IMR-90 (cell line): ENCODE data around the gene FMN2.

Experiments
- BHLHE40 ChIP-seq: fragments of 150-350 bp; IDR thresholded peaks from 2 replicates; pipeline ENCODE4 v1.6.1; 2016; ENCODE audit warnings: mild to moderate bottlenecking, low read depth, low read length
- CEBPB ChIP-seq: IDR thresholded peaks from 2 replicates; pipeline ENCODE4 v1.6.1; 2012; ENCODE audit warnings: low read depth, low read length, improper control_type of control experiment
- CHD1 ChIP-seq: IDR thresholded peaks from 2 replicates; pipeline ENCODE4 v1.6.1; 2012; ENCODE audit warnings: low read depth, low read length, improper control_type of control experiment
- FOS ChIP-seq: fragments of 150-350 bp; IDR thresholded peaks from 2 replicates; pipeline ENCODE4 v1.6.1; 2016; ENCODE audit warnings: low read depth, low read length
- MAFK ChIP-seq: IDR thresholded peaks from 2 replicates; pipeline ENCODE4 v1.6.1; 2012; ENCODE audit warnings: low read depth, low read length, improper control_type of control experiment
- MXI1 ChIP-seq: IDR thresholded peaks from 2 replicates; pipeline ENCODE4 v1.6.1; 2012; ENCODE audit warnings: low read depth, mild to moderate bottlenecking, low read length, moderate library complexity, borderline replicate concordance
- POLR2A ChIP-seq: IDR thresholded peaks from 2 replicates; pipeline ENCODE4 v1.6.1; 2012; ENCODE audit warnings: mild to moderate bottlenecking, low read depth, low read length
- RCOR1 ChIP-seq: IDR thresholded peaks from 2 replicates; pipeline ENCODE4 v1.6.1; 2012; ENCODE audit warnings: mild to moderate bottlenecking, low read length, improper control_type of control experiment; ENCODE audit not compliant: insufficient replicate concordance
- RFX5 ChIP-seq: IDR thresholded peaks from 2 replicates; pipeline ENCODE4 v1.8.0; 2012; ENCODE audit warnings: low read depth, mild to moderate bottlenecking, low read length, moderate library complexity
- TF ChIP-seq, protein P1 (sequence below): conservative IDR thresholded peaks from 2 replicates; pipeline ENCODE4 v1.5.1; 2012; ENCODE audit warnings: mild to moderate bottlenecking, low read depth, low read length, improper control_type of control experiment
- TF ChIP-seq, protein P2 (sequence below): fragments of 150-350 bp; IDR thresholded peaks from 2 replicates; pipeline ENCODE4 v1.6.1; 2017; ENCODE audit warnings: mild to moderate bottlenecking, antibody characterized with exemption, low read length, low read depth

DNA sequence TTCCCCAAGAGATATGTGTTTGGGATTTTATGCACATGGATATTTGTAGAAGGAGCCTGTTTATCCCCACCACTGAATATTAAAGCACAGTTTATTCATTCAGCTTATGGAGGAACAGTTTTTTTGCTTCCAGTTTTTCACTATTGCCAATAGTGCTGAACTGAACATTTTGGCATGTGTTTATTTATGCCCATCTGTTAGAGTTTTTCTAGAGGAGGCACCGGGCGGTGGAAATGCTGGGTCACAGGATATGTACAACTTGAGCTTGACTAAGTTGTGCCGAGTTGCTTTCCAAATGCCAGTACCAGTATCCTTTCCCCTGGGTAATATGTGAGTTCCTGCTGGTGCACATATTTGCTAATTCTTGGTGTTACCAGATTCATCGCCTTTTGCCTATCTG lies 409.0 kb downstream of the FMN2 start:
- TF ChIP-seq, protein P1, sequence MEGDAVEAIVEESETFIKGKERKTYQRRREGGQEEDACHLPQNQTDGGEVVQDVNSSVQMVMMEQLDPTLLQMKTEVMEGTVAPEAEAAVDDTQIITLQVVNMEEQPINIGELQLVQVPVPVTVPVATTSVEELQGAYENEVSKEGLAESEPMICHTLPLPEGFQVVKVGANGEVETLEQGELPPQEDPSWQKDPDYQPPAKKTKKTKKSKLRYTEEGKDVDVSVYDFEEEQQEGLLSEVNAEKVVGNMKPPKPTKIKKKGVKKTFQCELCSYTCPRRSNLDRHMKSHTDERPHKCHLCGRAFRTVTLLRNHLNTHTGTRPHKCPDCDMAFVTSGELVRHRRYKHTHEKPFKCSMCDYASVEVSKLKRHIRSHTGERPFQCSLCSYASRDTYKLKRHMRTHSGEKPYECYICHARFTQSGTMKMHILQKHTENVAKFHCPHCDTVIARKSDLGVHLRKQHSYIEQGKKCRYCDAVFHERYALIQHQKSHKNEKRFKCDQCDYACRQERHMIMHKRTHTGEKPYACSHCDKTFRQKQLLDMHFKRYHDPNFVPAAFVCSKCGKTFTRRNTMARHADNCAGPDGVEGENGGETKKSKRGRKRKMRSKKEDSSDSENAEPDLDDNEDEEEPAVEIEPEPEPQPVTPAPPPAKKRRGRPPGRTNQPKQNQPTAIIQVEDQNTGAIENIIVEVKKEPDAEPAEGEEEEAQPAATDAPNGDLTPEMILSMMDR = no peak
- TF ChIP-seq CEBPB (no peak), POLR2A (no peak), MAFK (no peak), BHLHE40 (no peak), RCOR1 (no peak), FOS (no peak), RFX5 (no peak), CHD1 (no peak), MXI1 (no peak)
- TF ChIP-seq, protein P2, sequence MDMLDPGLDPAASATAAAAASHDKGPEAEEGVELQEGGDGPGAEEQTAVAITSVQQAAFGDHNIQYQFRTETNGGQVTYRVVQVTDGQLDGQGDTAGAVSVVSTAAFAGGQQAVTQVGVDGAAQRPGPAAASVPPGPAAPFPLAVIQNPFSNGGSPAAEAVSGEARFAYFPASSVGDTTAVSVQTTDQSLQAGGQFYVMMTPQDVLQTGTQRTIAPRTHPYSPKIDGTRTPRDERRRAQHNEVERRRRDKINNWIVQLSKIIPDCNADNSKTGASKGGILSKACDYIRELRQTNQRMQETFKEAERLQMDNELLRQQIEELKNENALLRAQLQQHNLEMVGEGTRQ = no peak
